Tibial nerve (tissue), 4 donors: ENCODE results near the gene MUC20. TPM values are rescaled to one million over a fixed set of nuclear protein-coding genes. Genes with fewer than 3 reads are reported as not detected.
"Not testable (repeated sequence)": the region's sequence is repeated elsewhere in the genome, so short reads cannot be mapped to it uniquely, and the experiment has no call there.

Experiments
- DNase-seq, 2 donors: peaks; one replicate each; pipeline ENCODE4 v3.0.0-alpha.2; 2019; ENCODE audit warnings: low spot score in 2 of 2
- H3K27ac ChIP-seq, 4 donors: fragments of 200-600 bp; sonication (generic) in 3 of 4; one replicate each; pipeline ENCODE4 v1.5.1; 2017 to 2019; ENCODE audit warnings: mild to moderate bottlenecking in 1 of 4
- H3K27me3 ChIP-seq, 2 donors: fragments of 200-600 bp; sonication (generic) in 1 of 2; one replicate each; pipeline versions ENCODE4 v1.5.1 to v1.6.0; 2017 to 2019
- H3K36me3 ChIP-seq, 3 donors: fragments of 200-600 bp; sonication (generic); one replicate each; pipeline ENCODE4 v1.5.1; 2018 to 2019
- H3K4me1 ChIP-seq, 4 donors: fragments of 200-600 bp; sonication (generic) in 3 of 4; one replicate each; pipeline ENCODE4 v1.5.1; 2017 to 2019
- H3K4me3 ChIP-seq, 4 donors: fragments of 200-600 bp; sonication (generic) in 3 of 4; one replicate each; pipeline ENCODE4 v1.5.1; 2017 to 2019; ENCODE audit warnings: mild to moderate bottlenecking in 1 of 4, moderate library complexity in 1 of 4
- H3K9me3 ChIP-seq, 4 donors: fragments of 200-600 bp; sonication (generic) in 3 of 4; one replicate each; pipeline ENCODE4 v1.5.1; 2017 to 2019
- EP300 ChIP-seq, 2 donors: sonication (generic); formaldehyde crosslinking; IDR thresholded peaks; one replicate each; pipeline ENCODE4 v1.6.1; 2017; ENCODE audit warnings: antibody characterized with exemption in 2 of 2, mild to moderate bottlenecking in 1 of 2
- POLR2A ChIP-seq, 2 donors: fragments of 450-650 bp; IDR thresholded peaks; one replicate each; pipeline ENCODE4 v1.6.1; 2017; ENCODE audit warnings: antibody characterized with exemption in 2 of 2, mild to moderate bottlenecking in 2 of 2, moderate library complexity in 2 of 2
- WGBS, 2 donors: methylation state at CpG; one replicate each; pipeline ENCODE4 v1.1.5; 2018; 5-methylcytosine and 5-hydroxymethylcytosine counted together
- total RNA-seq, 4 donors: library from RNA; depleted of rRNA; stranded (reverse); fragments of >200 nt; gene quantifications; one replicate each; pipeline ENCODE4 v1.1.0, GENCODE V29; 2016
- TF ChIP-seq, protein P1 (sequence below), 5 experiments: fragments of 200-600 bp in 3 of 5; fragments of 450-650 bp in 2 of 5; sonication (generic) in 3 of 5; IDR thresholded peaks; one replicate each; pipeline ENCODE4 v1.5.1; 2016 to 2019; ENCODE audit warnings: antibody characterized with exemption in 5 of 5, mild to moderate bottlenecking in 3 of 5, moderate library complexity in 2 of 5

The MUC20 gene
- total RNA-seq, 4 donors from 2014 or later, result 11.0 to 67.5 (median 22.9) TPM

DNA sequence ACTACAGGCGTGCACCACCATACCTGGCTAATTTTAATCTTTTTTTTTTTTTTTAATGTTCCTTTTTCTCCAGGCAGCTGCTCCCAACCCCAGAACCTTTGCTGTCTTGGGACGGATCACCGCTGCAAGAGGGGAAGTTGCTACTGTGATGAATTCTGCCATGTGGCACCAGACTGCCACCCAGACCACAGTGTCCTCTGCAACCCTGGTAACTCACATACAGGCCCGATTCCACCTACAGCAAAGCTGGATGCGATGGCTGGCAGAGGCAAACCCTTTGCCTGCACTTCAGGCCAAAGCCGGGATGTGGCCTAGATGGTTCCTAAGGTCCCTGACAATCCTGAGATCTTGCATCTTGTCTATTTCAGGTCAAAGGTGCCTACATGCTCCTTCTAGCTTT, 12.7 kb upstream of the MUC20 start:
- WGBS, 2 donors, result 85 to 100% methylated on average over 6 of the region's 6 CpGs
- H3K27me3 ChIP-seq, result no peaks in the 10 kb centered on the region
- no peaks in the 10 kb centered on the region for H3K9me3 ChIP-seq
- TF ChIP-seq POLR2A (IDR thresholded peaks at IDR 0.05), result no peak
- TF ChIP-seq, protein P1, sequence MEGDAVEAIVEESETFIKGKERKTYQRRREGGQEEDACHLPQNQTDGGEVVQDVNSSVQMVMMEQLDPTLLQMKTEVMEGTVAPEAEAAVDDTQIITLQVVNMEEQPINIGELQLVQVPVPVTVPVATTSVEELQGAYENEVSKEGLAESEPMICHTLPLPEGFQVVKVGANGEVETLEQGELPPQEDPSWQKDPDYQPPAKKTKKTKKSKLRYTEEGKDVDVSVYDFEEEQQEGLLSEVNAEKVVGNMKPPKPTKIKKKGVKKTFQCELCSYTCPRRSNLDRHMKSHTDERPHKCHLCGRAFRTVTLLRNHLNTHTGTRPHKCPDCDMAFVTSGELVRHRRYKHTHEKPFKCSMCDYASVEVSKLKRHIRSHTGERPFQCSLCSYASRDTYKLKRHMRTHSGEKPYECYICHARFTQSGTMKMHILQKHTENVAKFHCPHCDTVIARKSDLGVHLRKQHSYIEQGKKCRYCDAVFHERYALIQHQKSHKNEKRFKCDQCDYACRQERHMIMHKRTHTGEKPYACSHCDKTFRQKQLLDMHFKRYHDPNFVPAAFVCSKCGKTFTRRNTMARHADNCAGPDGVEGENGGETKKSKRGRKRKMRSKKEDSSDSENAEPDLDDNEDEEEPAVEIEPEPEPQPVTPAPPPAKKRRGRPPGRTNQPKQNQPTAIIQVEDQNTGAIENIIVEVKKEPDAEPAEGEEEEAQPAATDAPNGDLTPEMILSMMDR (IDR thresholded peaks at IDR 0.05), result no peak
- no peak for TF ChIP-seq EP300 (IDR thresholded peaks at IDR 0.05)
- peaks cover 0 to 48% (median 4%) of the 10 kb centered on the region in 3 donors for H3K36me3 ChIP-seq
- no peak for DNase-seq
- no peaks in the 10 kb centered on the region for H3K4me1 ChIP-seq
- H3K4me3 ChIP-seq, result no peak overlapping the region
- no peak overlapping the region for H3K27ac ChIP-seq

DNA sequence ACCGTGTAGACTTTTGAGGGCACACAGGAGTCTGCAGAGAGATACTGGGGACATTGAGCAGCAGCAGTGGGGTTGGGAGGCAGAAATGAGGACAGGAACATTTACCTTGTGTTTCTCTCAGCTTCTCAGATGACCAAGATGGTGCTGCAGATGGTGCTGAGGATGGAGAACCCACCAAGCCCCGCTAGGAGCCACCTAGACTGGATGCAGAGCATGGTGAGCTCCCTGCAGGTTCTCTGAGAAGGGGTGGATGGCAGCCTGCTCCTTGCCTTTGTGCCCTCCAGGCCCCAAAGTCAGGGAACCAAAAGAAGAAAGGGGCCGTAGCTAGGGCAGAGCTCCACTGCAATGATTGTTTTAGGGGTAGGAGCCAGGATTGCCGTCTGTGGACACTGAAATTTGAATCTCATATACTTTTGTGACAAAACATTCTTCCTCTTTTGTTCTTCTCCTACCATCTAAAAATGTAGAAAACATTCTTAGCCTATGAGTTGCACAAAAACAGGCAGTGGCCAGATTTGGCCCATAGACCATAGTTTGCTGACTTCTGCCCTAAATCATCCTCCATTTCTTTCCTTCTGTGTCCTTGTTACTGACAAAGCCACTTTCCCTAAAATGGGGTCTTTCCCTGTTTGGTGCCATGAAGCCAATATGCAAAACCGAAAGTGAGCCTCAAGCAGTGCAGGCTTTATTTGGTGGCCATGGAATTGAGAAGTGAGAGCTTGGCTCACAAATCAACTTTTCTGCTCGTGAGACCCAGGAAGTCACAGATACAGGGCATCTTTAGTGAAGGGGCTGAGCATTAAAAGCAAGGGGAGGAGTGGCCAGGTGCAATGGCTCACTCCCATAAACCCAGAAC, 11.9 kb upstream of the MUC20 start:
- WGBS, 2 donors, result 89 to 90% methylated on average over 6 of the region's 6 CpGs
- Histone ChIP-seq H3K4me3 (no peak overlapping the region), H3K9me3 (no peaks in the 10 kb centered on the region), H3K27ac (no peak overlapping the region), H3K27me3 (no peaks in the 10 kb centered on the region), H3K4me1 (no peaks in the 10 kb centered on the region), H3K36me3 (peaks cover 0 to 48% (median 4%) of the 10 kb centered on the region in 3 donors)
- TF ChIP-seq POLR2A (IDR thresholded peaks at IDR 0.05), result no peak
- TF ChIP-seq, protein P1 (IDR thresholded peaks at IDR 0.05), result no peak
- TF ChIP-seq EP300 (IDR thresholded peaks at IDR 0.05), result no peak
- DNase-seq, result no peak

DNA sequence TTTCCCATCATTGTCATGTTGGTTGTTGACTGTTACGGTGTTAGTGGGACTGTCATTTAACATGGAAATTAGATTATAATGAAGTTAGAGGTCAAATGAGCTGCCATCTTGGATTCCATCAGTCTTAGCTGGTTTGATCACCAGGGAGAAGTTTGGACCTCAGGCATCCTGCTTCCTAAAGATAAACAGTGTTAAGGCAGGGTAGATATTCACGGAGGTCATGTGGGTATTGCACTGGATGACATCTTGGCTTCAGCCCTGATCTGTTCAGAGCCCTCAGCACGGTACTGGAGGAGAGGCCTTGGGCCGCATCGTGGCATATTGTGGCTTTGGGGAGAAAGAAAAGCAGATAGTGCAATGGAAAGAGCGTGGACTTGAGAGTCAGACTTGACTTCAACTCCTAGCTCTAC, 11.1 kb upstream of the MUC20 start:
- no peaks in the 10 kb centered on the region for H3K9me3 ChIP-seq
- 95 to 96% methylated on average over 6 of the region's 6 CpGs for WGBS, 2 donors
- H3K4me3 ChIP-seq, result no peak overlapping the region
- DNase-seq, result no peak
- H3K36me3 ChIP-seq, result peaks cover 0 to 54% (median 4%) of the 10 kb centered on the region in 3 donors
- H3K4me1 ChIP-seq, result no peaks in the 10 kb centered on the region
- H3K27me3 ChIP-seq, result no peaks in the 10 kb centered on the region
- H3K27ac ChIP-seq, result no peak overlapping the region
- TF ChIP-seq EP300 (IDR thresholded peaks at IDR 0.05), result no peak
- TF ChIP-seq POLR2A (IDR thresholded peaks at IDR 0.05), result no peak
- TF ChIP-seq, protein P1 (IDR thresholded peaks at IDR 0.05), result no peak

DNA sequence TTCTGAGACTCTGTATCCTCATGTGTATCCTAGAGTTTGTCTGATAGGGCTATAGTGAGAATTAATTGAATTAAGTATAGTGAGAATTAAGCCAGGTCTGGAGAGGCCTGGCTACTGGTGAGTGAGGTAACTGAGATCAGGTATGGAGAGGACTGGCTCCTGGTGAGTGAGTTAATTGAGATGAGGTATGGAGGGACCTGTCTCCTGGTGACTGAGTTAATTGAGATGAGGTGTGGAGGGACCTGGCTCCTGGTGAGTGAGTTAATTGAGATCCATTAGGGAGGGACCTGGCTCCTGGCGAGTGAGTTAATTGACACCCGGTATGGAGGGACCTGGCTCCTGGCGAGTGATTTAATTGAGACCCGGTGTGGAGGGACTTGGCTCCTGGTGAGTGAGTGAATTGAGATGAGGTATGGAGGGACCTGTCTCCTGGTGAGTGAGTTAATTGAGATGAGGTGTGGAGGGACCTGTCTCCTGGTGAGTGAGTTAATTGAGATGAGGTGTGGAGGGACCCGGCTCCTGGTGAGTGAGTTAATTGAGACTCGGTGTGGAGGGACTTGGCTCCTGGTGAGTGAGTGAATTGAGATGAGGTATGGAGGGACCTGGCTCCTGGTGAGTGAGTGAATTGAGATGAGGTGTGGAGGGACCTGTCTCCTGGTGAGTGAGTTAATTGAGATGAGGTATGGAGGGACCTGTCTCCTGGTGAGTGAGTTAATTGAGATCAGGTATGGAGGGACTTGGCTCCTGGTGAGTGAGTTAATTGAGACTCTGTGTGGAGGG, 10.5 kb upstream of the MUC20 start:
- not testable (repeated sequence) for H3K4me3 ChIP-seq, DNase-seq, H3K4me1 ChIP-seq, H3K27ac ChIP-seq, H3K27me3 ChIP-seq, H3K9me3 ChIP-seq
- peaks cover 0 to 56% (median 4%) of the 10 kb centered on the region in 3 donors for H3K36me3 ChIP-seq
- 61 to 83% methylated on average over 6 of the region's 6 CpGs for WGBS, 2 donors

DNA sequence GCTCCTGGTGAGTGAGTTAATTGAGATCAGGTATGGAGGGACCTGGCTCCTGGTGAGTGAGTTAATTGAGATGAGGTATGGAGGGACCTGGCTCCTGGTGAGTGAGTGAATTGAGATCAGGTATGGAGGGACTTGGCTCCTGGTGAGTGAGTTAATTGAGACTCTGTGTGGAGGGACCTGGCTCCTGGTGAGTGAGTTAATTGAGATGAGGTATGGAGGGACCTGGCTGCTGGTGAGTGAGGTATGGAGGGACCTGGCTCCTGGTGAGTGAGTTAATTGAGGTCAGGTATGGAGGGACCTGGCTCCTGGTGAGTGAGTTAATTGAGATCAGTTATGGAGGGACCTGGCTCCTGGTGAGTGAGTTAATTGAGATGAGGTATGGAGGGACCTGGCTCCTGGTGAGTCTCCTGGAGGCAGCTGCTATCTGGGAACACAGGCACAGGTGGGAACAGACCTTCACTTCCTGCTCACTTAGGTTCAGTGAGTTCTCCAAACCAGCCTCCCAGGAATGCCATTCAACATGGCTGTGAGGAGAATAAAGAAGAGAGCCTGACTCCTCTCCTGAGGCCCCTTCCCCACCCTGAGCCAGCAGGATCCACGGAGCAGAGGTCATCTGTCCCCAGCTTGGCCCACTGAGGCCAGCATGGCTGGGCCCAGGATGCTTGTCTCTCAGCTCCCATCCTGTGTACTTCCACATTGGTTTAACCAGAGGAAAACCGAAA, 9.5 kb upstream of the MUC20 start:
- not testable (repeated sequence) for DNase-seq, H3K27me3 ChIP-seq, H3K27ac ChIP-seq, H3K4me3 ChIP-seq, H3K9me3 ChIP-seq, H3K4me1 ChIP-seq
- peaks cover 0 to 61% (median 4%) of the 10 kb centered on the region in 3 donors for H3K36me3 ChIP-seq
- WGBS, 2 donors, result 63 to 87% methylated on average over 2 of the region's 2 CpGs
